Lower leg skin (tissue), 3 donors: ENCODE results near the gene SCAF8.
"Not testable (repeated sequence)": the region's sequence is repeated elsewhere in the genome, so short reads cannot be mapped to it uniquely, and the experiment has no call there.

Experiments used
- POLR2A ChIP-seq, 2 donors: fragments of 450-650 bp; IDR thresholded peaks; one replicate each; pipeline ENCODE4 v1.6.1; 2016 to 2017; ENCODE audit warnings: antibody characterized with exemption in 2 of 2, mild to moderate bottlenecking in 1 of 2, moderate library complexity in 1 of 2
- TF ChIP-seq, protein P1 (sequence below), 3 donors: fragments of 450-650 bp; IDR thresholded peaks; one replicate each; pipeline ENCODE4 v1.5.1; 2016; ENCODE audit warnings: antibody characterized with exemption in 3 of 3, mild to moderate bottlenecking in 3 of 3, moderate library complexity in 2 of 3

DNA sequence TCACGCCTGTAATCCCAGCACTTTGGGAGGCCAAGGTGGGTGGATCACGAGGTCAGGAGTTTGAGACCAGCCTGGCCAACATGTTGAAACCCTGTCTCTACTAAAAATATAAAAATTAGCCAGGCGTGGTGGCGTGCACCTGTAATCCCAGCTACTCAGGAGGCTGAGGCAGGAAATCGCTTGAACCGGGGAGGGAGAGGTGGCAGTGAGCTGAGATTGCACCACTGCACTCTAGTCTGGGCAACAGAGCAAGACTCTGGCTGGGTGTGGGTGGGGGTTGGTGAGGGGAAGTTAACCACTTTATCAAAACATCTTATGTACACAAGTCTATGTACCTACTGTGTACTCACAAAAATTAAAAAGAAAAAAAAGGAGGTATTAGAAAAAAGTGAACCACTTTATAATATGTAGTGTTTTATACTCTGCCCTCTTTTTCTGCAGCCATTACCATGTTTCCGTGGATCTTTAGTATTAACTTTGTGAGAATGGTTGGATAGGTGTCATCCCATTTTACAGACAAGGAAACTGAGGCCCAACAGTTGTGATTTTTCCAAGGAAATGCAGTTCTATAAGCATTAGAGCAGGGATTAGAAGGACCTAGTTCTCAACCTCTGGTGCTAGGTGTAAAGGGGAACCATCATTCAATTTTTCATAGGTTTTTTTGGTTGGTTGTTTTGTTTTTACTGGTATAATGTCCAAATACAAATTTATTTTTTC lies 11.0 kb downstream of the SCAF8 start:
- TF ChIP-seq, protein P1, sequence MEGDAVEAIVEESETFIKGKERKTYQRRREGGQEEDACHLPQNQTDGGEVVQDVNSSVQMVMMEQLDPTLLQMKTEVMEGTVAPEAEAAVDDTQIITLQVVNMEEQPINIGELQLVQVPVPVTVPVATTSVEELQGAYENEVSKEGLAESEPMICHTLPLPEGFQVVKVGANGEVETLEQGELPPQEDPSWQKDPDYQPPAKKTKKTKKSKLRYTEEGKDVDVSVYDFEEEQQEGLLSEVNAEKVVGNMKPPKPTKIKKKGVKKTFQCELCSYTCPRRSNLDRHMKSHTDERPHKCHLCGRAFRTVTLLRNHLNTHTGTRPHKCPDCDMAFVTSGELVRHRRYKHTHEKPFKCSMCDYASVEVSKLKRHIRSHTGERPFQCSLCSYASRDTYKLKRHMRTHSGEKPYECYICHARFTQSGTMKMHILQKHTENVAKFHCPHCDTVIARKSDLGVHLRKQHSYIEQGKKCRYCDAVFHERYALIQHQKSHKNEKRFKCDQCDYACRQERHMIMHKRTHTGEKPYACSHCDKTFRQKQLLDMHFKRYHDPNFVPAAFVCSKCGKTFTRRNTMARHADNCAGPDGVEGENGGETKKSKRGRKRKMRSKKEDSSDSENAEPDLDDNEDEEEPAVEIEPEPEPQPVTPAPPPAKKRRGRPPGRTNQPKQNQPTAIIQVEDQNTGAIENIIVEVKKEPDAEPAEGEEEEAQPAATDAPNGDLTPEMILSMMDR (IDR thresholded peaks at IDR 0.05): not testable (repeated sequence)
- not testable (repeated sequence) for TF ChIP-seq POLR2A (IDR thresholded peaks at IDR 0.05)
